ENCODE data around the gene AFF3.
"Not testable (repeated sequence)": the region's sequence is repeated elsewhere in the genome, so short reads cannot be mapped to it uniquely, and the experiment has no call there.

The AFF3 gene

GRCh38 chr2:99928470-99929053 lies 213.8 kb downstream of the AFF3 start:
- DNase-seq (ENCODE audit: low read depth in 2 of 2): no peak

- not testable (repeated sequence) for DNase-seq (ENCODE audit: low read depth in 2 of 2)
Measured at GRCh38 chr2:99927690-99928207, 214.6 kb downstream of the AFF3 start.

- DNase-seq (ENCODE audit: low read depth in 2 of 2): no peak
Measured at GRCh38 chr2:99926986-99927385, 215.4 kb downstream of the AFF3 start.

DNA sequence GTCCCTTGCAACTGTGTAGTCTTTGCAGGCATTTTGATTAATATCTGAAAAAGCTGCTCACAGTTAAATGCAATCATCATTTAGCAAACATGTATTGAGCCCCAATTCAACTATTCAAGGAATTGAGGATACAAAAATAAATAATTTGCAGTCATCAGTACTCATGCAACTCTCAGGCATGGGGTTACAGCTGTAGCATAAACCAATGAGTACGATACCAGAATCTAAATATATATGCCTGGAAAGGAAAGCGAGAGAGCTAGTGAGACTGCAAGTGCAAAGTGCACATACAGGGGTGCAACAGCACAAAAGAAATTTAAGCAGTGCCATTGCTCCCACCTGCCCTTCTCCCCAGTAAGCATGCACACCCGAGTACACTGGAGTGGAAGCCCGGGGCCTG lies 216.4 kb downstream of the AFF3 start:
- no peak for DNase-seq (ENCODE audit: low read depth in 2 of 2)

DNA sequence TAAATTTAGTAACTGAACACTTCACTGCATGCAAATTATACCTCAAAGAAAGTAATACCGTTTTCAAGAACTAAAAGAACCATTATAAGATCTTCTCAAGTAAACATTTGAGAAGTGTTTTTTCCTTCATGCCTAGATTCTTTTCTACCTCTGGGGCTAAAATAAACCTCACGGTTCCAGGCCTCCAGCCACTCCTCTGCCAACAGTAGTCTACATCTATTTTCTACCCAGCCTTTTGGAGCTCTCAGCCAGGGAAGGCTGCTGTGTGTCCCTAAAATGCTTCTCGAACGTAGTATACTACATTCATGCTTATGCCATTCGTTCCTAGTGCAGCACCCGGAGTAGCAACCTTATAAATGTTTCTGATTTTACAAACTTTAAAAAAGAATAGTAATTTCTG lies 219.7 kb downstream of the AFF3 start:
- no peak for DNase-seq (ENCODE audit: low read depth in 2 of 2)

- no peak for DNase-seq (ENCODE audit: low read depth in 2 of 2)
Measured at GRCh38 chr2:99921903-99922302, 220.5 kb downstream of the AFF3 start.

- no peak for DNase-seq (ENCODE audit: low read depth in 2 of 2)
Measured at GRCh38 chr2:99918389-99918788, 224.0 kb downstream of the AFF3 start.

GRCh38 chr2:99915108-99915675 lies 227.2 kb downstream of the AFF3 start:
- DNase-seq (ENCODE audit: low read depth in 2 of 2): no peak

- DNase-seq (ENCODE audit: low read depth in 2 of 2): no peak
Measured at GRCh38 chr2:99911736-99912135, 230.7 kb downstream of the AFF3 start.

- DNase-seq (ENCODE audit: low read depth in 2 of 2): no peak
Measured at GRCh38 chr2:99910902-99911301, 231.5 kb downstream of the AFF3 start.

GRCh38 chr2:99905636-99906035 lies 236.8 kb downstream of the AFF3 start:
- DNase-seq (ENCODE audit: low read depth in 2 of 2): no peak

GRCh38 chr2:99905025-99905424 lies 237.4 kb downstream of the AFF3 start:
- no peak for DNase-seq (ENCODE audit: low read depth in 2 of 2)

DNA sequence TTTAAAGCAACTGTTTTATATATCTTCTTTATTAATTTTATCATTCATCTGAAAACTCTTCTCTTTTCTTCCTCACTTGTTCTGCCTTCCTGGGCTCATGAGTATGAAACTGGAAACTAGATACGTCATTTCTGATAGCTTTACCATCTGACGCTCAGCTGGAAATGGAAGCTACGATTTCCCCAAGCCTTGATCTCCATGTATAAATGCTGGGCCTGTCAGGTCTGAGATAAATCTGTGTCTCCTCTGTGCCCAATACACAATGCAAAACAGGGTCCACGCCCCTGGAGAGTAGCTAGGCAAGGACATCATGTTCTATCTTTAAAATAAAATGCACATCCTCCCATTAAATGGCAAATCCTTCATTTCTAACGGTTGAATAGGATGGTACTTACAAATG lies 238.4 kb downstream of the AFF3 start:
- no peak for DNase-seq (ENCODE audit: low read depth in 2 of 2)

- no peak for DNase-seq (ENCODE audit: low read depth in 2 of 2)
Measured at GRCh38 chr2:99900556-99900955, 241.8 kb downstream of the AFF3 start.

DNA sequence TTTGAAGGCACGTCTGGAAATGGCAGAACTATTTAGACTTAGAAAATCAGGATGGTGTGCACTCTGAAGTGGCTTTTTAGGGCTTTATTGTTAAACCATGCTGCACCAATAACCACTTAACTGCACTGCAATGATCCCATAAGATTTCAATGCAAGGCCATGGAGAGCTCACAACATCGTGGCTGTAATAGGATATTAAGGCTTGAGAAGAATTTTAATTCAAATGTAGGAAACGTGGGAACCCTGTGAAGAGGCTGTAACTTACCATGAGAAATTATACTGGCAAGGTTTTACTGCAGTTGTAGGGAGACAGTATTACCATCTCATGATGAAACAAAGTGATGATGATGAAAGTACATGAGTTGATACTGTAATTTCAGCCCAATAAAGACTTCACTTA lies 242.5 kb downstream of the AFF3 start:
- DNase-seq (ENCODE audit: low read depth in 2 of 2): no peak

DNA sequence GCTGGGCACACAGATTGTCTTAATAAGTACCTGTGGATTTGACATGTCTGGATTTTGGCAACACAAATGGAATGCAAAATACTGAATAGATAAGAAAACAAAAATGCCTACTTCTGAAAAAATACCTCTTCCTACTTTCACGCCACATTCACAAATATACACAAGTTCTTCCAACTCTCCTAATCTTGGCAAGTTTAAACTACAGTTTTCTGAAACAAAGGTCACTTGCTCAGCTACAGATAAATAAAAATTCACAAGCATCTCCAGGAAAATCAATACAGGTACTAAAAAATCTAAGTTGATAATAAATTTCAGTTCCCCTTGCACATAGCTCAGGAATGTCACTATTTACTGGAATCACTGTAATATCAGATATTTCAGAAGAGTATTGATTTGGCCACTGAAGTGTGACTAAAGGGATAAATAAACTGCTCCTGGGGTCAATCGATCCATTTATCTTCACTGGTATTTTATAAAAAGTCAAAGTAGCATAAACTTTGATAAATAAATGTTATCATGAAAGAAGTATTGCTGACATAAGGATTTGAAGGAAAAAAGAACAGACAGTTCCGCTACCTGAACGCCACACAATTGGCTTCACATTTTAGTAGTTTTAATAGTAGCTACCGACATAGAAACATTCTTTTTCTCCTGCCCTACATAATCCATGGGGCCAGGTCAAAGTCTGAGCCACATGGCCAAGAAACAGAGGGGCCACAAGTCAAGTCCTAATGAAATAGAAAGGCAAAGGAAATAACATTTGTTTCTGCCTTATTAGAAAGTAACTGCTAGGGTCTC lies 243.1 kb downstream of the AFF3 start:
- DNase-seq (ENCODE audit: low read depth in 2 of 2): no peak

DNA sequence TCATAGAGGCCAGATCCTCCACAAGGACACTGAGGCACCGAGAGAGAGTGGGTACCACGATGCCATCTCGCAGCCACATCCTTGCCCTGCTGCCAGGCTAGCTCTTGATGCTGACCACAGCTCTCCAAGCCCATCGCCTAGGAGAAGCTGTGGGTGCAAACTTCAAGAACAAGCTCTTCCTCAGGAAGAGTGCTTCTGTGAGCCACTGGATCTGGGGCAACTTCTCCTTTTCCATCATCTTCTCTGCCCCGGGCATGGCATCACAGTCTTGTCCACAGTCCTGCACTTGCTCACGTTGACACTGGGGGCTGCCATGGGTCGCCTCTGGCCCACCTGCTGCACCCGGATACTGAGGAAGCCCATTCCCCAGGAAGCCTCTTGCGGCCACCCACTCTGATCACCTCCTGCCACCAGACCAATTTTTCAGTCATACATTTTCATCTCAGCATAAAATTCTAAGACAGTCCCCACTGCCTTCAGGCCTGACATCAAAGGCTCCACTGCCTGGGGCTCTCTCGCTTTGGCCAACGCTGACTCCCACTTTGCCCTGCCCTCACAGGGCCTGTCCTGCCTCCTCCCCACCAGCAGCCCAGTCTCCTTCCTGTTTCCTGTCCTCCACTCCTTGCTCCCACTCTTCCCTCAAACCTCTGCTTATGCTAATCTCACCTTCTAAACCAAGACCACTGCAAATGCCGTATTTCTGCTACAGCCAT lies 243.9 kb downstream of the AFF3 start:
- DNase-seq (ENCODE audit: low read depth in 2 of 2): no peak

GRCh38 chr2:99891428-99891780 lies 251.0 kb downstream of the AFF3 start:
- no peak for DNase-seq (ENCODE audit: low read depth in 2 of 2)

GRCh38 chr2:99890568-99891427 lies 251.6 kb downstream of the AFF3 start:
- DNase-seq (ENCODE audit: low read depth in 2 of 2): no peak

GRCh38 chr2:99888617-99889016 lies 253.8 kb downstream of the AFF3 start:
- DNase-seq (ENCODE audit: low read depth in 2 of 2): no peak

GRCh38 chr2:99886418-99886817 lies 256.0 kb downstream of the AFF3 start:
- DNase-seq (ENCODE audit: low read depth in 2 of 2): no peak

- DNase-seq (ENCODE audit: low read depth in 2 of 2): no peak
Measured at GRCh38 chr2:99883358-99883757, 259.0 kb downstream of the AFF3 start.

Data from stimulated activated CD4-positive, alpha-beta T cell treated with anti-CD3 and anti-CD28 coated beads, Interleukin-1b, Interleukin-23, amount 100 ng/mL, for 4 hours (primary cell).